Sigmoid colon (tissue), 7 donors: ENCODE results near the gene NOVA2. TPM values are rescaled to one million over a fixed set of nuclear protein-coding genes. Genes with fewer than 3 reads are reported as not detected.
A peak's percentile ranks its signal among the peaks of the same experiment; 100 is the strongest.

Experiments
- DNase-seq: peaks from one replicate; pipeline ENCODE4 v3.0.0-alpha.2; 2019
- H3K27ac ChIP-seq, 4 donors: fragments of 200-600 bp; sonication (generic); one replicate each; pipeline ENCODE4 v1.5.1; 2016 to 2019; ENCODE audit warnings: mild to moderate bottlenecking in 1 of 4
- H3K27me3 ChIP-seq, 3 donors: fragments of 200-600 bp; sonication (generic); one replicate each; pipeline ENCODE4 v1.5.1; 2019; ENCODE audit warnings: mild to moderate bottlenecking in 1 of 3
- H3K36me3 ChIP-seq, 4 donors: fragments of 200-600 bp; sonication (generic); one replicate each; pipeline ENCODE4 v1.5.1; 2016 to 2019
- H3K4me1 ChIP-seq, 4 donors: fragments of 200-600 bp; sonication (generic); one replicate each; pipeline ENCODE4 v1.5.1; 2017 to 2019
- H3K4me3 ChIP-seq, 4 donors: fragments of 200-600 bp; sonication (generic); one replicate each; pipeline ENCODE4 v1.5.1; 2017 to 2019; ENCODE audit warnings: mild to moderate bottlenecking in 2 of 4, moderate library complexity in 1 of 4
- H3K9me3 ChIP-seq, 4 donors: fragments of 200-600 bp in 3 of 4; sonication (generic) in 3 of 4; one replicate each; pipeline versions ENCODE4 v1.5.1 to v1.6.1; 2013 to 2019
- CTCF ChIP-seq, 4 experiments: fragments of 450-650 bp in 3 of 4; fragments of 200-600 bp in 1 of 4; IDR thresholded peaks; one replicate each; pipeline ENCODE4 v1.5.1; 2016 to 2019; ENCODE audit warnings: antibody characterized with exemption in 4 of 4, mild to moderate bottlenecking in 3 of 4, moderate library complexity in 2 of 4
- EP300 ChIP-seq, 4 donors: sonication (generic); formaldehyde crosslinking; IDR thresholded peaks; one replicate each; pipeline ENCODE4 v1.6.1; 2017; ENCODE audit warnings: antibody characterized with exemption in 4 of 4
- POLR2A ChIP-seq, 2 donors: fragments of 450-650 bp; IDR thresholded peaks; one replicate each; pipeline ENCODE4 v1.6.1; 2016; ENCODE audit warnings: antibody characterized with exemption in 2 of 2, mild to moderate bottlenecking in 2 of 2, moderate library complexity in 2 of 2
- POLR2AphosphoS5 ChIP-seq, 4 donors: sonication (generic); formaldehyde crosslinking; IDR thresholded peaks; one replicate each; pipeline ENCODE4 v1.6.1; 2017; ENCODE audit warnings: antibody characterized with exemption in 4 of 4
- WGBS, 2 donors: extraction: QIAGEN DNeasy Blood & Tissue Kit; methylation state at CpG; one replicate each; pipeline ENCODE4 v1.1.7; 2013; 5-methylcytosine and 5-hydroxymethylcytosine counted together
- intact Hi-C: fragments of 100-400 bp; cut with DNase I; formaldehyde crosslinking; loops from one replicate; pipeline ENCODE4 v1.15.1; 2023
- polyA plus RNA-seq, 3 donors: library from polyadenylated mRNA; stranded (reverse); fragments of 200-250 nt; gene quantifications; one replicate each; pipeline ENCODE4 v1.2.3, GENCODE V29; 2013
- total RNA-seq, 4 donors: library from RNA; depleted of rRNA; stranded (reverse); fragments of >200 nt; gene quantifications; one replicate each; pipeline ENCODE4 v1.1.0, GENCODE V29; 2016
- donor health status: healthy with polysubstance abuse.
- donor health status: Bipolar disorder and iron deficiency.
- donor health status: healthy.

The NOVA2 gene
- total and polyA plus RNA-seq, 7 donors = 0.23 to 3.0 (median 0.68) TPM

DNA sequence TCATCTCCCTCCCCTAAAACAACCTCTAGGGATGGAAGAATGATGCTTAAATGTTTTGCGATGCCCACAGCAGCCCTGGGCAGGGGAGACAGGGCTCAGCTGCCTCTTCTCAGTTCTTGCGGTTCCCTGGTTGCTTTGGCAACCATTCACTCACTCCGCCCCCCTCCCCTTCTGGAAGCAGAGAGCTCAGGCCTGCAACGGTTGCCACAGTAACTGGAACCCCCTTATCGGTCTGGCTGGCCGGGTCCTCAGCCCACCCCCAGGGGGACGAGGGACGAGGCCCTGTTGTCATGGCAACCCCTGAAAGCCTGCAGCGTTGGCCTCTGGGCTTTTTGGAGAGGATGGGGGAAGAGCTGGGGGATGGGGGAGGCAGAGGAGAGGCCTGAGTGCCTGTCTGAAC lies 19.5 kb downstream of the NOVA2 start:
- 40 to 45% methylated on average over 9 of the region's 9 CpGs for WGBS, 2 donors
- Histone ChIP-seq H3K27me3 (peaks cover 3 to 69% (median 43%) of the 10 kb centered on the region in 3 donors), H3K4me1 (peaks cover 0 to 10% (median 6%) of the 10 kb centered on the region in 4 donors), H3K36me3 (no peaks in the 10 kb centered on the region), H3K4me3 (no peak overlapping the region), H3K27ac (no peak overlapping the region), H3K9me3 (no peaks in the 10 kb centered on the region)
- no peak for DNase-seq
- intact Hi-C loops = no loop called here
- TF ChIP-seq POLR2AphosphoS5 (IDR thresholded peaks at IDR 0.05) (no peak), CTCF (IDR thresholded peaks at IDR 0.05) (no peak), POLR2A (IDR thresholded peaks at IDR 0.05) (no peak), EP300 (IDR thresholded peaks at IDR 0.05) (no peak)

GRCh38 chr19:45953676-45954075 lies 20.0 kb downstream of the NOVA2 start:
- H3K36me3 ChIP-seq = no peaks in the 10 kb centered on the region
- intact Hi-C loops = no loop called here
- H3K4me3 ChIP-seq = no peak overlapping the region
- peaks cover 3 to 65% (median 39%) of the 10 kb centered on the region in 3 donors for H3K27me3 ChIP-seq
- H3K27ac ChIP-seq = no peak overlapping the region
- peaks cover 0 to 10% (median 6%) of the 10 kb centered on the region in 4 donors for H3K4me1 ChIP-seq
- TF ChIP-seq CTCF (IDR thresholded peaks at IDR 0.05) (no peak), POLR2A (IDR thresholded peaks at IDR 0.05) (no peak), EP300 (IDR thresholded peaks at IDR 0.05) (no peak), POLR2AphosphoS5 (IDR thresholded peaks at IDR 0.05) (no peak)
- H3K9me3 ChIP-seq = no peaks in the 10 kb centered on the region
- 90 to 96% methylated on average over 8 of the region's 8 CpGs for WGBS, 2 donors
- no peak for DNase-seq

GRCh38 chr19:45952686-45953505 lies 20.8 kb downstream of the NOVA2 start:
- intact Hi-C loops = no loop called here
- Histone ChIP-seq H3K4me1 (peaks cover 0 to 10% (median 6%) of the 10 kb centered on the region in 4 donors), H3K4me3 (peak overlapping the region in 1 of 4 donors; percentile 8), H3K9me3 (no peaks in the 10 kb centered on the region), H3K27me3 (peaks cover 3 to 57% (median 31%) of the 10 kb centered on the region in 3 donors), H3K36me3 (no peaks in the 10 kb centered on the region), H3K27ac (no peak overlapping the region)
- 11 to 12% methylated on average over 43 of the region's 43 CpGs for WGBS, 2 donors
- TF ChIP-seq POLR2A (IDR thresholded peaks at IDR 0.05) (no peak), EP300 (IDR thresholded peaks at IDR 0.05) (no peak), CTCF (IDR thresholded peaks at IDR 0.05) (no peak), POLR2AphosphoS5 (IDR thresholded peaks at IDR 0.05) (no peak)
- no peak for DNase-seq

DNA sequence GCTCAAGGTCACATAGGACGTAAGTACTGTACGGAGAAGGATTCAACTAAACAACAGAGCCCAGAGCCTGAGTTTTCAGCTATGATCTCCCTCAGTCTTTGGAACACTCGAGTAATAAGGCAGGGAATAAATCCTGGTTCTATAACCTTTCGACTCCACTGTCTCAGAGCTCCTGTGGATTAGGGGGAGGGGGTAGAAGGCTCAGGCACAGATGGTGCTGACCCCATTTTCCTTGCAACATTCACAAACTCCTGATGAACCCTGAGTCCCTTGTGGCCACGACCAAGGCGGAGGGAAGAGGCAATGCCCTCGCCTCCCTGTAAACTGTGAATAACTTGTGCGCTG lies 21.4 kb downstream of the NOVA2 start:
- no peak overlapping the region for H3K4me3 ChIP-seq
- WGBS, 2 donors = 34 to 47% methylated on average over 8 of the region's 8 CpGs
- peaks cover 0 to 10% (median 6%) of the 10 kb centered on the region in 4 donors for H3K4me1 ChIP-seq
- DNase-seq = no peak
- H3K36me3 ChIP-seq = no peaks in the 10 kb centered on the region
- intact Hi-C loops = no loop called here
- no peak overlapping the region for H3K27ac ChIP-seq
- TF ChIP-seq POLR2A (IDR thresholded peaks at IDR 0.05) (no peak), POLR2AphosphoS5 (IDR thresholded peaks at IDR 0.05) (no peak), EP300 (IDR thresholded peaks at IDR 0.05) (no peak), CTCF (IDR thresholded peaks at IDR 0.05) (no peak)
- H3K9me3 ChIP-seq = no peaks in the 10 kb centered on the region
- peaks cover 3 to 57% (median 31%) of the 10 kb centered on the region in 3 donors for H3K27me3 ChIP-seq
